Caco-2 (cell line): ENCODE data around the gene FBRS. TPM values are rescaled to one million over a fixed set of nuclear protein-coding genes. Genes with fewer than 3 reads are reported as not detected.

Experiments used
- BruUV-seq: library from RNA; stranded (reverse); fragments of 400-500 nt; replicated peaks from 2 replicates; lab custom pipeline; 2021; lab: Mats Ljungman, UMichigan
- CTCF ChIA-PET: fragments of 300-600 bp; sonication (Branson Sonifier 250); formaldehyde crosslinking; loops from one replicate; lab custom pipeline; 2022; ENCODE audit warnings: antibody characterized with exemption; lab: Charles Lee
- POLR2A ChIA-PET: fragments of 300-600 bp; sonication (Branson Sonifier 250); formaldehyde crosslinking; loops from one replicate; lab custom pipeline; 2022; ENCODE audit warnings: antibody characterized with exemption; lab: Charles Lee
- DNase-seq, 2 experiments: peaks; one replicate each; pipeline versions ENCODE4 v3.0.0 to v3.0.0-alpha.2; 2020 to 2022
- H3K27me3 ChIP-seq: replicated peaks from 2 replicates; pipeline ENCODE4 v1.6.0; 2011; ENCODE audit warnings: low read length; ENCODE audit not compliant: control insufficient read depth, insufficient read depth
- H3K36me3 ChIP-seq: 2 replicates; pipeline ENCODE4 v1.5.1; 2011; ENCODE audit warnings: low read length; ENCODE audit not compliant: control insufficient read depth, insufficient read depth
- H3K4me1 ChIP-seq: fragments of 250-450 bp; sonication (Bioruptor Pico); 2 replicates; pipeline ENCODE4 v1.5.1; 2020; ENCODE audit warnings: mild to moderate bottlenecking
- H3K4me3 ChIP-seq: 2 replicates; pipeline ENCODE4 v1.5.1; 2011; ENCODE audit warnings: low read depth, mild to moderate bottlenecking, control low read depth, low read length
- H3K9me3 ChIP-seq: fragments of 250-450 bp; sonication (Bioruptor Pico); 2 replicates; pipeline ENCODE4 v1.5.1; 2020; ENCODE audit warnings: mild to moderate bottlenecking, moderate library complexity
- H3K27ac Mint-ChIP-seq: one replicate; pipeline ENCODE4 v1.8.0; 2022; ENCODE audit warnings: mixed read lengths; ENCODE audit not compliant: unreplicated experiment
- H3K27me3 Mint-ChIP-seq: one replicate; pipeline ENCODE4 v1.8.0; 2022; ENCODE audit warnings: mixed read lengths; ENCODE audit not compliant: insufficient read depth, unreplicated experiment
- H3K36me3 Mint-ChIP-seq: one replicate; pipeline ENCODE4 v1.8.0; 2022; ENCODE audit warnings: mild to moderate bottlenecking, mixed read lengths; ENCODE audit not compliant: insufficient read depth, unreplicated experiment
- H3K4me1 Mint-ChIP-seq: one replicate; pipeline ENCODE4 v1.8.0; 2022; ENCODE audit warnings: low read depth, mixed read lengths; ENCODE audit not compliant: unreplicated experiment
- H3K4me3 Mint-ChIP-seq: one replicate; pipeline ENCODE4 v1.8.0; 2022; ENCODE audit warnings: mild to moderate bottlenecking, moderate library complexity, mixed read lengths; ENCODE audit not compliant: unreplicated experiment
- H3K9me3 Mint-ChIP-seq: one replicate; pipeline ENCODE4 v1.8.0; 2022; ENCODE audit warnings: mixed read lengths; ENCODE audit not compliant: unreplicated experiment
- CTCF ChIP-seq, 2 experiments: fragments of 200-600 bp in 1 of 2; IDR thresholded peaks; 1 replicate in 1 of 2; 2 replicates in 1 of 2; pipeline versions ENCODE4 v1.5.1 to v1.8.0; 2011 to 2022; ENCODE audit warnings: antibody characterized with exemption in 1 of 2, control low read depth in 1 of 2, inconsistent platforms in 1 of 2, low read depth in 1 of 2, low read length in 1 of 2, mild to moderate bottlenecking in 1 of 2, moderate library complexity in 1 of 2; ENCODE audit not compliant: insufficient read depth in 1 of 2, severe bottlenecking in 1 of 2, unreplicated experiment in 1 of 2
- intact Hi-C: fragments of 100-400 bp; cut with micrococcal nuclease; formaldehyde crosslinking; loops from one replicate; pipeline ENCODE4 v1.10.0; 2022; ENCODE audit not compliant: unreplicated experiment
- total RNA-seq: library from RNA; stranded (reverse); gene quantifications from 2 replicates; pipeline ENCODE4 v1.2.3, GENCODE V29; 2022

Gene FBRS
- total RNA-seq, 1 experiment from 2014 or later = 46.1 TPM

GRCh38 chr16:30665155-30665829 is 7.1 kb downstream of the FBRS start:
- no peak for DNase-seq
- Mint-ChIP-seq H3K4me1 (peaks cover 10% of the 10 kb centered on the region), H3K4me3 (no peak overlapping the region), H3K27me3 (no peaks in the 10 kb centered on the region), H3K36me3 (peaks cover 52% of the 10 kb centered on the region), H3K27ac (no peak overlapping the region), H3K9me3 (no peaks in the 10 kb centered on the region)
- POLR2A ChIA-PET = no interaction called here
- CTCF ChIA-PET = interaction anchor here (0.6 kb wide), 1 partner anchor 29 kb away, joined by 3 read pairs; no protein-coding TSS in a partner anchor
- intact Hi-C loops = no loop called here
- no peak for TF ChIP-seq CTCF (IDR thresholded peaks at IDR 0.05; ENCODE audit: insufficient read depth in 1 of 2, low read depth in 1 of 2, low read length in 1 of 2, severe bottlenecking in 1 of 2, unreplicated experiment in 1 of 2)
- BruUV-seq = no TSS peak
- no peak overlapping the region for H3K4me3 ChIP-seq
- no peaks in the 10 kb centered on the region for H3K27me3 ChIP-seq
- H3K9me3 ChIP-seq = no peaks in the 10 kb centered on the region
- no peaks in the 10 kb centered on the region for H3K4me1 ChIP-seq
- H3K36me3 ChIP-seq = peaks cover 8% of the 10 kb centered on the region

- CTCF ChIA-PET = interaction anchor here (0.6 kb wide), 1 partner anchor 28 kb away, joined by 3 read pairs; no protein-coding TSS in a partner anchor
- intact Hi-C loops = no loop called here
- no peaks in the 10 kb centered on the region for H3K27me3 ChIP-seq
- H3K27me3 Mint-ChIP-seq = no peaks in the 10 kb centered on the region
- H3K36me3 Mint-ChIP-seq = peaks cover 47% of the 10 kb centered on the region
- TF ChIP-seq CTCF (IDR thresholded peaks at IDR 0.05; ENCODE audit: insufficient read depth in 1 of 2, low read depth in 1 of 2, low read length in 1 of 2, severe bottlenecking in 1 of 2, unreplicated experiment in 1 of 2) = no peak
- no peaks in the 10 kb centered on the region for H3K4me1 ChIP-seq
- H3K4me1 Mint-ChIP-seq = peaks cover 5% of the 10 kb centered on the region
- H3K9me3 Mint-ChIP-seq = no peaks in the 10 kb centered on the region
- no TSS peak for BruUV-seq
- no peak overlapping the region for H3K4me3 ChIP-seq
- POLR2A ChIA-PET = no interaction called here
- H3K36me3 ChIP-seq = peaks cover 8% of the 10 kb centered on the region
- no peaks in the 10 kb centered on the region for H3K9me3 ChIP-seq
- H3K27ac Mint-ChIP-seq = no peak overlapping the region
- DNase-seq = no peak
- no peak overlapping the region for H3K4me3 Mint-ChIP-seq
These were observed 7.6 kb downstream of the FBRS start for GRCh38 chr16:30665830-30666190.

GRCh38 chr16:30666681-30667080 is 8.4 kb downstream of the FBRS start:
- Histone ChIP-seq H3K4me3 (no peak overlapping the region), H3K36me3 (peaks cover 8% of the 10 kb centered on the region), H3K4me1 (no peaks in the 10 kb centered on the region), H3K27me3 (no peaks in the 10 kb centered on the region), H3K9me3 (no peaks in the 10 kb centered on the region)
- H3K4me1 Mint-ChIP-seq = no peaks in the 10 kb centered on the region
- ChIA-PET CTCF (no interaction called here), POLR2A (no interaction called here)
- DNase-seq = no peak
- no peak overlapping the region for H3K4me3 Mint-ChIP-seq
- no peak for TF ChIP-seq CTCF (IDR thresholded peaks at IDR 0.05; ENCODE audit: insufficient read depth in 1 of 2, low read depth in 1 of 2, low read length in 1 of 2, severe bottlenecking in 1 of 2, unreplicated experiment in 1 of 2)
- intact Hi-C loops = no loop called here
- H3K27me3 Mint-ChIP-seq = no peaks in the 10 kb centered on the region
- no peaks in the 10 kb centered on the region for H3K9me3 Mint-ChIP-seq
- H3K27ac Mint-ChIP-seq = no peak overlapping the region
- no TSS peak for BruUV-seq
- peaks cover 38% of the 10 kb centered on the region for H3K36me3 Mint-ChIP-seq
